Progenitor cell of endocrine pancreas (in vitro differentiated cells): ENCODE results near the gene USP31. TPM values are rescaled to one million over a fixed set of nuclear protein-coding genes. Genes with fewer than 3 reads are reported as not detected.

Experiments
- DNase-seq: peaks from one replicate; pipeline ENCODE4 v3.0.0; 2021; ENCODE audit warnings: low spot score; ENCODE audit not compliant: unreplicated experiment
- H3K27ac Mint-ChIP-seq: 2 replicates; pipeline ENCODE4 v1.8.0; 2021; ENCODE audit warnings: mild to moderate bottlenecking, moderate library complexity, mixed read lengths
- H3K27me3 Mint-ChIP-seq: 2 replicates; pipeline ENCODE4 v1.8.0; 2021; ENCODE audit warnings: mixed read lengths
- H3K36me3 Mint-ChIP-seq: 2 replicates; pipeline ENCODE4 v1.8.0; 2022; ENCODE audit warnings: mixed read lengths; ENCODE audit not compliant: insufficient read depth
- H3K4me1 Mint-ChIP-seq: 2 replicates; pipeline ENCODE4 v1.8.0; 2021; ENCODE audit warnings: low read depth, mixed read lengths
- H3K4me3 Mint-ChIP-seq: 2 replicates; pipeline ENCODE4 v1.8.0; 2021; ENCODE audit warnings: low read depth, mild to moderate bottlenecking, moderate library complexity, mixed read lengths
- H3K9me3 Mint-ChIP-seq: 2 replicates; pipeline ENCODE4 v1.8.0; 2021; ENCODE audit warnings: low read depth, mixed read lengths
- CTCF ChIP-seq: fragments of 200-600 bp; sonication (generic); IDR thresholded peaks from one replicate; pipeline ENCODE4 v1.5.0; 2021; ENCODE audit warnings: antibody characterized with exemption, mild to moderate bottlenecking; ENCODE audit not compliant: unreplicated experiment
- total RNA-seq: library from RNA; stranded (reverse); gene quantifications from 2 replicates; pipeline ENCODE4 v1.2.1, GENCODE V29; 2021

The USP31 gene
- total RNA-seq, 1 donor from 2014 or later, result 10.5 TPM

GRCh38 chr16:23131036-23131435 lies 18.2 kb downstream of the USP31 start:
- no peak for DNase-seq
- peaks cover 7% of the 10 kb centered on the region for H3K9me3 Mint-ChIP-seq
- H3K27ac Mint-ChIP-seq, result no peak overlapping the region
- TF ChIP-seq CTCF, result no peak
- peaks cover 13% of the 10 kb centered on the region for H3K4me1 Mint-ChIP-seq
- no peak overlapping the region for H3K4me3 Mint-ChIP-seq
- H3K36me3 Mint-ChIP-seq, result peaks cover 2% of the 10 kb centered on the region
- no peaks in the 10 kb centered on the region for H3K27me3 Mint-ChIP-seq

GRCh38 chr16:23129686-23130085 lies 19.6 kb downstream of the USP31 start:
- no peak for TF ChIP-seq CTCF
- no peaks in the 10 kb centered on the region for H3K9me3 Mint-ChIP-seq
- no peak for DNase-seq
- H3K36me3 Mint-ChIP-seq, result no peaks in the 10 kb centered on the region
- no peaks in the 10 kb centered on the region for H3K27me3 Mint-ChIP-seq
- H3K4me1 Mint-ChIP-seq, result peaks cover 13% of the 10 kb centered on the region
- no peak overlapping the region for H3K4me3 Mint-ChIP-seq
- H3K27ac Mint-ChIP-seq, result no peak overlapping the region

- Mint-ChIP-seq H3K27ac (no peak overlapping the region), H3K4me3 (no peak overlapping the region), H3K27me3 (no peaks in the 10 kb centered on the region), H3K9me3 (no peaks in the 10 kb centered on the region), H3K4me1 (peaks cover 12% of the 10 kb centered on the region), H3K36me3 (no peaks in the 10 kb centered on the region)
- no peak for TF ChIP-seq CTCF
- no peak for DNase-seq
Observed at GRCh38 chr16:23128056-23128455, 21.2 kb downstream of the USP31 start.

- no peak for DNase-seq
- H3K4me3 Mint-ChIP-seq, result no peak overlapping the region
- no peak for TF ChIP-seq CTCF
- H3K36me3 Mint-ChIP-seq, result no peaks in the 10 kb centered on the region
- H3K4me1 Mint-ChIP-seq, result no peaks in the 10 kb centered on the region
- H3K27me3 Mint-ChIP-seq, result no peaks in the 10 kb centered on the region
- no peak overlapping the region for H3K27ac Mint-ChIP-seq
- H3K9me3 Mint-ChIP-seq, result no peaks in the 10 kb centered on the region
Observed at GRCh38 chr16:23125277-23125676, 24.0 kb downstream of the USP31 start.

DNA sequence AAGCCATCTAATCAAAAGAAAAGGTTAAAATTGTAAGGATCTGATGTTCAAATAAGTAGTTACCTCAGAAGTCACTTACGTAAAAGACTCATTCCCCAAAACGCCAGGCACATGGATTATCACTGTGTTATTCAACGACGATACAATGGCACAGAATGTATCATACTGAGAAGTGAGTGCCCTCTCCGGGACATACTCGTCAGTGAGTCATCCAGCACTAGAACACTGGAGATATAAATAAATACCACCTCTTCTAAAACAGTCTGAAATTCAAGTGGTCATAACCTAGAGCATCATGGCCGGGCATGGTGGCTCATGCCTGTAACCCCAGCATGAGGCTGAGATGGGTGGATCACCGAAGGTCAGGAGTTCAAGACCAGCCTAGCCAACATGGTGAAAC lies 24.9 kb downstream of the USP31 start:
- no peak overlapping the region for H3K4me3 Mint-ChIP-seq
- TF ChIP-seq CTCF, result no peak
- H3K36me3 Mint-ChIP-seq, result no peaks in the 10 kb centered on the region
- H3K9me3 Mint-ChIP-seq, result no peaks in the 10 kb centered on the region
- no peaks in the 10 kb centered on the region for H3K27me3 Mint-ChIP-seq
- DNase-seq, result no peak
- no peak overlapping the region for H3K27ac Mint-ChIP-seq
- H3K4me1 Mint-ChIP-seq, result no peaks in the 10 kb centered on the region
